ENCODE results near the gene ELK1. TPM values are rescaled to one million over a fixed set of nuclear protein-coding genes. Genes with fewer than 3 reads are reported as not detected.

ELK1 gene
- polyA plus RNA-seq, 1 donor from 2014 or later: 21.2 TPM

DNA sequence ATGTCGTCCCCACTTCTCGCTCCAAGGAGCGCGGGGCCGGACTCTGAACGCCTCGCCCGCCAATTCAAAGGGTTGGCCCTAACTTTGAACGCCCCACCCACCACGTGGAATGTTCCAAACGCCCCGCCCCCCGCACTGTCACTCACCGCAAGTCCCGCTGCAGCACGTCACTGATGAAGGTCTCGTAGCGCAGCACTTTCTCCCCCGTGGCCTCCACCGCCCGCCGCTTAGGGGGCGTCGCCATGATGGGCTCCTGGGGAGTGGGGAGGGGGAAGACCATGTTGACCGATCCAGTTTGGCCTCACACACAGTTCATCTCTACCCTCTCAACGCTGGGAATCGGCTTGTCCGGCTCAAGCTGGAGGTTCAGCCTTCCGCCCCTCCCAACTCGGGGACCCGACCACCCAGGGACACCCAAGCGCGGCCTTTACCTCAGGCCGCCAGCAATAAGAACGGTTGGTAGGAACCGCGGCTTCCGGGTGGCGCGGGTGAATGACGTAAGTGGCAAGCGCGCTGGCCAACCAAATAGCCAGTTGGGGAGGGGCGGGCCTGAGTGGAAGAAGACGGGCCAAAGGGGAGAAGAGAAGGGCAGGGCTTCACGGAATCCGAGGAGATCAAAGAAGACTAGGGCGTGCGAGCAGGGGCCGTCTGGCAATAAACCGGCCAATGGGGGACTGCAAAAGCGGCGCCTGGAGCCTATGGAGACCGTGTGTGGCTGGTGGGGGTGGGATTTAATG lies 8.5 kb upstream of the ELK1 start, which contains the start of gene UXT:
TSS of gene UXT (minus strand) at position 497 of the 737 bp plus-strand sequence. CDS start at position 244, 253 bp downstream.
- no peaks in the 10 kb centered on the region for H4K20me1 ChIP-seq (ENCODE audit: insufficient read depth)
- peak within 1 kb of the TSS; percentile 48 for H3K4me2 ChIP-seq (ENCODE audit: low read length)
- H3K27ac ChIP-seq (ENCODE audit: low read length): peak within 1 kb of the TSS; percentile 82
- no peaks in the 10 kb centered on the region for H3K36me3 ChIP-seq (ENCODE audit: insufficient read depth, low read length)
- H3K9ac ChIP-seq (ENCODE audit: low read length): peak within 1 kb of the TSS; percentile 83
- H3F3A ChIP-seq (ENCODE audit: insufficient read depth, low read length, poor library complexity, severe bottlenecking): no peaks in the 10 kb centered on the region
- no peaks in the 10 kb centered on the region for H3K9me2 ChIP-seq (ENCODE audit: insufficient read depth, low read length)
- TF ChIP-seq, protein P1, sequence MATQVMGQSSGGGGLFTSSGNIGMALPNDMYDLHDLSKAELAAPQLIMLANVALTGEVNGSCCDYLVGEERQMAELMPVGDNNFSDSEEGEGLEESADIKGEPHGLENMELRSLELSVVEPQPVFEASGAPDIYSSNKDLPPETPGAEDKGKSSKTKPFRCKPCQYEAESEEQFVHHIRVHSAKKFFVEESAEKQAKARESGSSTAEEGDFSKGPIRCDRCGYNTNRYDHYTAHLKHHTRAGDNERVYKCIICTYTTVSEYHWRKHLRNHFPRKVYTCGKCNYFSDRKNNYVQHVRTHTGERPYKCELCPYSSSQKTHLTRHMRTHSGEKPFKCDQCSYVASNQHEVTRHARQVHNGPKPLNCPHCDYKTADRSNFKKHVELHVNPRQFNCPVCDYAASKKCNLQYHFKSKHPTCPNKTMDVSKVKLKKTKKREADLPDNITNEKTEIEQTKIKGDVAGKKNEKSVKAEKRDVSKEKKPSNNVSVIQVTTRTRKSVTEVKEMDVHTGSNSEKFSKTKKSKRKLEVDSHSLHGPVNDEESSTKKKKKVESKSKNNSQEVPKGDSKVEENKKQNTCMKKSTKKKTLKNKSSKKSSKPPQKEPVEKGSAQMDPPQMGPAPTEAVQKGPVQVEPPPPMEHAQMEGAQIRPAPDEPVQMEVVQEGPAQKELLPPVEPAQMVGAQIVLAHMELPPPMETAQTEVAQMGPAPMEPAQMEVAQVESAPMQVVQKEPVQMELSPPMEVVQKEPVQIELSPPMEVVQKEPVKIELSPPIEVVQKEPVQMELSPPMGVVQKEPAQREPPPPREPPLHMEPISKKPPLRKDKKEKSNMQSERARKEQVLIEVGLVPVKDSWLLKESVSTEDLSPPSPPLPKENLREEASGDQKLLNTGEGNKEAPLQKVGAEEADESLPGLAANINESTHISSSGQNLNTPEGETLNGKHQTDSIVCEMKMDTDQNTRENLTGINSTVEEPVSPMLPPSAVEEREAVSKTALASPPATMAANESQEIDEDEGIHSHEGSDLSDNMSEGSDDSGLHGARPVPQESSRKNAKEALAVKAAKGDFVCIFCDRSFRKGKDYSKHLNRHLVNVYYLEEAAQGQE (IDR thresholded peaks at IDR 0.05; ENCODE audit: borderline replicate concordance): no peak
- TF ChIP-seq MXI1 (conservative IDR thresholded peaks at IDR 0.05; ENCODE audit: poor library complexity, severe bottlenecking) (peak; percentile 80), EP300 (conservative IDR thresholded peaks at IDR 0.05; ENCODE audit: poor library complexity, severe bottlenecking) (peak; percentile 48), EZH2 (IDR thresholded peaks at IDR 0.05; ENCODE audit: borderline replicate concordance, insufficient read depth, low read length, poor library complexity, severe bottlenecking) (no peak), RAD21 (conservative IDR thresholded peaks at IDR 0.05) (peak; percentile 22), TAF1 (IDR thresholded peaks at IDR 0.05; ENCODE audit: low read depth) (peak; percentile 33), POLR2AphosphoS5 (IDR thresholded peaks at IDR 0.05) (no peak), SMC3 (conservative IDR thresholded peaks at IDR 0.05; ENCODE audit: poor library complexity) (peak; percentile 26)
- TF ChIP-seq, protein P2, sequence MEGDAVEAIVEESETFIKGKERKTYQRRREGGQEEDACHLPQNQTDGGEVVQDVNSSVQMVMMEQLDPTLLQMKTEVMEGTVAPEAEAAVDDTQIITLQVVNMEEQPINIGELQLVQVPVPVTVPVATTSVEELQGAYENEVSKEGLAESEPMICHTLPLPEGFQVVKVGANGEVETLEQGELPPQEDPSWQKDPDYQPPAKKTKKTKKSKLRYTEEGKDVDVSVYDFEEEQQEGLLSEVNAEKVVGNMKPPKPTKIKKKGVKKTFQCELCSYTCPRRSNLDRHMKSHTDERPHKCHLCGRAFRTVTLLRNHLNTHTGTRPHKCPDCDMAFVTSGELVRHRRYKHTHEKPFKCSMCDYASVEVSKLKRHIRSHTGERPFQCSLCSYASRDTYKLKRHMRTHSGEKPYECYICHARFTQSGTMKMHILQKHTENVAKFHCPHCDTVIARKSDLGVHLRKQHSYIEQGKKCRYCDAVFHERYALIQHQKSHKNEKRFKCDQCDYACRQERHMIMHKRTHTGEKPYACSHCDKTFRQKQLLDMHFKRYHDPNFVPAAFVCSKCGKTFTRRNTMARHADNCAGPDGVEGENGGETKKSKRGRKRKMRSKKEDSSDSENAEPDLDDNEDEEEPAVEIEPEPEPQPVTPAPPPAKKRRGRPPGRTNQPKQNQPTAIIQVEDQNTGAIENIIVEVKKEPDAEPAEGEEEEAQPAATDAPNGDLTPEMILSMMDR (IDR thresholded peaks at IDR 0.05; ENCODE audit: poor library complexity, severe bottlenecking): no peak
- peak within 1 kb of the TSS; percentile 65 for H2AFZ ChIP-seq (ENCODE audit: low read depth, low read length)
- H3K9me3 ChIP-seq (ENCODE audit: low read length): no peaks in the 10 kb centered on the region
- no peaks in the 10 kb centered on the region for H3K79me2 ChIP-seq (replicated peaks; ENCODE audit: insufficient read depth, low read length)
- peak within 1 kb of the TSS; percentile 77 for H3K4me3 ChIP-seq (ENCODE audit: low read length)
- H3K27me3 ChIP-seq (ENCODE audit: insufficient read depth, low read depth, low read length): no peaks in the 10 kb centered on the region

DNA sequence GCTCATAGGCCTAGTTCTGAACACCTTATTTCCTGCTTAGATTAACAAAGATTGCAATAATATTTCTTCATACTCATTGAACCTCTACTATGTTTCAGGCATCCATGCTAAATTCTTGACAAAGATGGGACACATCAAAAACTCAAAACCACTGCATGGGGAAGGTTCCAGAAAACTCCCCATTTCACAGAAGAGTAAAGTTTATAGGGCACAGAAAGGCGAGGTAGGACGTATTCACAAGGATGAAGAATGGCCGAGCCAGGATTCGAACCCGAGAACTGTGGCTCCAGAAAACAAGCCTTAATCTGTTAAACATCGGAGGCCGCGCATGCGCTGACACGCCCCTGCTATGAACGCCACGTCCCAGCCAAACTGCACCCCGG lies 7.9 kb upstream of the ELK1 start:
- Histone ChIP-seq H4K20me1 (ENCODE audit: insufficient read depth) (no peaks in the 10 kb centered on the region), H3K9ac (ENCODE audit: low read length) (peak overlapping the region; percentile 83), H3K4me2 (ENCODE audit: low read length) (peak overlapping the region; percentile 48), H3K27me3 (ENCODE audit: insufficient read depth, low read depth, low read length) (no peaks in the 10 kb centered on the region), H3K9me2 (ENCODE audit: insufficient read depth, low read length) (no peaks in the 10 kb centered on the region), H3K9me3 (ENCODE audit: low read length) (no peaks in the 10 kb centered on the region), H3K4me3 (ENCODE audit: low read length) (peak overlapping the region; percentile 77), H3F3A (ENCODE audit: insufficient read depth, low read length, poor library complexity, severe bottlenecking) (no peaks in the 10 kb centered on the region), H2AFZ (ENCODE audit: low read depth, low read length) (peak overlapping the region; percentile 65), H3K36me3 (ENCODE audit: insufficient read depth, low read length) (no peaks in the 10 kb centered on the region), H3K27ac (ENCODE audit: low read length) (peak overlapping the region; percentile 82), H3K79me2 (replicated peaks; ENCODE audit: insufficient read depth, low read length) (no peaks in the 10 kb centered on the region)
- TF ChIP-seq, protein P2 (IDR thresholded peaks at IDR 0.05; ENCODE audit: poor library complexity, severe bottlenecking): no peak
- TF ChIP-seq, protein P1 (IDR thresholded peaks at IDR 0.05; ENCODE audit: borderline replicate concordance): no peak
- TF ChIP-seq EP300 (conservative IDR thresholded peaks at IDR 0.05; ENCODE audit: poor library complexity, severe bottlenecking) (no peak), RAD21 (conservative IDR thresholded peaks at IDR 0.05) (no peak), TAF1 (IDR thresholded peaks at IDR 0.05; ENCODE audit: low read depth) (no peak), MXI1 (conservative IDR thresholded peaks at IDR 0.05; ENCODE audit: poor library complexity, severe bottlenecking) (no peak), SMC3 (conservative IDR thresholded peaks at IDR 0.05; ENCODE audit: poor library complexity) (no peak), EZH2 (IDR thresholded peaks at IDR 0.05; ENCODE audit: borderline replicate concordance, insufficient read depth, low read length, poor library complexity, severe bottlenecking) (no peak), POLR2AphosphoS5 (IDR thresholded peaks at IDR 0.05) (no peak)

Measured in neural cell (in vitro differentiated cells).